Lung (tissue), 12 donors: ENCODE results near the gene AGFG2. TPM values are rescaled to one million over a fixed set of nuclear protein-coding genes. Genes with fewer than 3 reads are reported as not detected.
"Not testable (repeated sequence)": the region's sequence is repeated elsewhere in the genome, so short reads cannot be mapped to it uniquely, and the experiment has no call there.

ENCODE experiments used
- ATAC-seq: fragments of 200-7000 bp; cut with Tn5 transposase; one replicate; pipeline ENCODE4 v1.9.1; 2020; ENCODE audit warnings: moderate number of reproducible peaks; ENCODE audit not compliant: insufficient read depth, low FRiP score
- DNase-seq, 3 donors: peaks; one replicate each; pipeline ENCODE4 v3.0.0-alpha.2; 2013 to 2017
- H3K27ac ChIP-seq, 2 donors: one replicate each; pipeline ENCODE4 v1.5.1; 2013; ENCODE audit warnings: mild to moderate bottlenecking in 2 of 2, moderate library complexity in 2 of 2, control low read depth in 1 of 2, inconsistent platforms in 1 of 2, low read depth in 1 of 2, low read length in 1 of 2
- H3K27me3 ChIP-seq, 3 donors: one replicate each; pipeline ENCODE4 v1.5.1; 2013; ENCODE audit warnings: low read length in 2 of 3; ENCODE audit not compliant: control insufficient read depth in 3 of 3, insufficient read depth in 3 of 3
- H3K36me3 ChIP-seq, 4 donors: one replicate each; pipeline ENCODE4 v1.5.1; 2013; ENCODE audit warnings: low read length in 4 of 4, mild to moderate bottlenecking in 1 of 4, moderate library complexity in 1 of 4; ENCODE audit not compliant: control insufficient read depth in 4 of 4, insufficient read depth in 4 of 4
- H3K4me1 ChIP-seq, 5 donors: one replicate each; pipeline ENCODE4 v1.5.1; 2013; ENCODE audit warnings: low read length in 5 of 5, mild to moderate bottlenecking in 2 of 5, moderate library complexity in 1 of 5; ENCODE audit not compliant: control insufficient read depth in 5 of 5, insufficient read depth in 5 of 5
- H3K4me3 ChIP-seq: one replicate; pipeline ENCODE4 v1.5.1; 2013; ENCODE audit warnings: mild to moderate bottlenecking, control low read depth, moderate library complexity
- H3K9ac ChIP-seq, 2 donors: one replicate each; pipeline ENCODE4 v1.5.1; 2013; ENCODE audit warnings: low read length in 2 of 2, control low read depth in 1 of 2; ENCODE audit not compliant: insufficient read depth in 1 of 2
- H3K9me3 ChIP-seq, 4 donors: one replicate each; pipeline ENCODE4 v1.5.1; 2013; ENCODE audit warnings: low read length in 3 of 4, mild to moderate bottlenecking in 1 of 4, moderate library complexity in 1 of 4; ENCODE audit not compliant: control insufficient read depth in 4 of 4, insufficient read depth in 3 of 4
- CTCF ChIP-seq: IDR thresholded peaks from 2 replicates; pipeline ENCODE4 v1.5.1; 2012; ENCODE audit warnings: mild to moderate bottlenecking; ENCODE audit errors: control extremely low read depth, extremely low read depth
- WGBS, 2 donors: extraction: QIAGEN DNeasy Blood & Tissue Kit; methylation state at CpG; one replicate each; pipeline ENCODE4 v1.1.7; 2013; 5-methylcytosine and 5-hydroxymethylcytosine counted together
- polyA plus RNA-seq, 2 donors: library from polyadenylated mRNA; stranded (reverse); fragments of 200-250 nt; gene quantifications; one replicate each; pipeline ENCODE4 v1.2.1, GENCODE V29; 2013
- total RNA-seq, 2 donors: library from RNA; depleted of rRNA in 1 of 2; stranded (reverse); fragments of >200 nt in 1 of 2; gene quantifications; one replicate each; pipeline ENCODE4 v1.2.1, GENCODE V29; 2014 to 2021
- donor health status: control.
- donor health status: control.
- donor health status: Bipolar disorder and iron deficiency.
- donor health status: healthy.
- donor health status: DM: yes; HTN: yes; CAD: no.

The AGFG2 gene
- total and polyA plus RNA-seq, 4 donors, result 15.9 to 36.0 (median 19.7) TPM

- H3K4me1 ChIP-seq, result peaks cover 0 to 39% (median 24%) of the 10 kb centered on the region in 5 donors
- no peak for ATAC-seq
- no peaks in the 10 kb centered on the region for H3K9me3 ChIP-seq
- H3K4me3 ChIP-seq, result no peak overlapping the region
- H3K27ac ChIP-seq, result peak overlapping the region; percentile 73 to 95
- H3K36me3 ChIP-seq, result peaks cover 0 to 10% (median 7%) of the 10 kb centered on the region in 4 donors
- no peak for TF ChIP-seq CTCF
- DNase-seq, result peak; percentile 28 to 69 (median 59)
- no peak overlapping the region for H3K9ac ChIP-seq
- H3K27me3 ChIP-seq, result no peaks in the 10 kb centered on the region
- WGBS, 2 donors, result 12 to 13% methylated on average over 2 of the region's 2 CpGs
Observed at GRCh38 chr7:100547872-100548271, 8.9 kb downstream of the AGFG2 start.

GRCh38 chr7:100548446-100548845, 9.4 kb downstream of the AGFG2 start:
- H3K36me3 ChIP-seq, result peaks cover 0 to 12% (median 8%) of the 10 kb centered on the region in 4 donors
- not testable (repeated sequence) for DNase-seq, H3K9me3 ChIP-seq, ATAC-seq, H3K9ac ChIP-seq, H3K4me3 ChIP-seq, H3K27me3 ChIP-seq
- peaks cover 0 to 39% (median 24%) of the 10 kb centered on the region in 5 donors for H3K4me1 ChIP-seq
- peak overlapping the region; percentile 58 to 95 for H3K27ac ChIP-seq
- WGBS, 2 donors, result 73 to 81% methylated on average over 5 of the region's 5 CpGs

- Histone ChIP-seq H3K27ac (no peak overlapping the region), H3K36me3 (peaks cover 6 to 29% (median 10%) of the 10 kb centered on the region in 4 donors), H3K4me3 (no peak overlapping the region), H3K27me3 (no peaks in the 10 kb centered on the region), H3K9ac (no peak overlapping the region), H3K4me1 (peaks cover 0 to 11% (median 6%) of the 10 kb centered on the region in 5 donors), H3K9me3 (peaks cover 0 to 2% (median 0%) of the 10 kb centered on the region in 4 donors)
- TF ChIP-seq CTCF, result no peak
- 99 to 100% methylated on average over 2 of the region's 2 CpGs for WGBS, 2 donors
- no peak for ATAC-seq
- no peak for DNase-seq
Observed at GRCh38 chr7:100552532-100552931, 13.5 kb downstream of the AGFG2 start.

- Histone ChIP-seq H3K4me1 (peaks cover 0 to 7% (median 1%) of the 10 kb centered on the region in 5 donors), H3K27ac (no peak overlapping the region), H3K27me3 (no peaks in the 10 kb centered on the region), H3K4me3 (no peak overlapping the region), H3K9me3 (peaks cover 0 to 2% (median 0%) of the 10 kb centered on the region in 4 donors), H3K9ac (no peak overlapping the region), H3K36me3 (peaks cover 6 to 29% (median 10%) of the 10 kb centered on the region in 4 donors)
- DNase-seq (no peak), ATAC-seq (no peak)
- no peak for TF ChIP-seq CTCF
- 96 to 100% methylated on average over 3 of the region's 3 CpGs for WGBS, 2 donors
Observed at GRCh38 chr7:100553032-100553431, 14.0 kb downstream of the AGFG2 start.
